ENCODE results near the gene CCDC8. TPM values are rescaled to one million over a fixed set of nuclear protein-coding genes. Genes with fewer than 3 reads are reported as not detected.

The CCDC8 gene
- total and polyA plus RNA-seq, 9 of the 15 experiments (the other 6 are each of a cell fraction or from before 2014, with no cell fraction given) = 0.68 to 30.8 (median 15.6) TPM

GRCh38 chr19:46373491-46374359 is 39.6 kb downstream of the CCDC8 start:
- no peak overlapping the region for H2AFZ ChIP-seq (ENCODE audit: low read depth, low read length)
- no peak overlapping the region for H3K27ac ChIP-seq (ENCODE audit: extremely low read depth, low read depth, low read length)
- intact Hi-C loops (cut with micrococcal nuclease) (no loop called here), in situ Hi-C loops (cut with MboI) (no loop called here)
- peaks cover 21% of the 10 kb centered on the region for H3K79me2 ChIP-seq (ENCODE audit: control insufficient read depth, insufficient read depth, low read length)
- POLR2A ChIA-PET = interaction anchor here (0.6 to 2.9 kb wide), 2 partner anchors 10 to 758 kb away, joined by 3 to 10 read pairs; no protein-coding TSS in a partner anchor
- ATAC-seq (no peak), FAIRE-seq (no peak), DNase-seq (ENCODE audit: extremely low read depth in 1 of 4, low spot score in 3 of 4) (no peak)
- no peaks in the 10 kb centered on the region for H3K9me3 ChIP-seq (replicated peaks; ENCODE audit: control insufficient read depth, insufficient read depth, low read depth, low read length)
- CTCF ChIA-PET (ENCODE audit: low intra/inter-chr PET ratio) = interaction anchor here (0.7 kb wide), 1 partner anchor 307 kb away, joined by 3 read pairs; no protein-coding TSS in a partner anchor
- H4K20me1 ChIP-seq (replicated peaks; ENCODE audit: control insufficient read depth, insufficient read depth, low read length) = peaks cover 10% of the 10 kb centered on the region; the same call in 1 of the 2 replicates
- H3K4me1 ChIP-seq (replicated peaks in 1 of 2; ENCODE audit: control insufficient read depth in 2 of 2, insufficient read depth in 2 of 2, low read length in 2 of 2) = peaks cover 0 to 12% of the 10 kb centered on the region in 2 experiments; a peak in 1 of 5 replicates
- no TSS peak for BruUV-seq (replicated peaks)
- H3K9ac ChIP-seq (ENCODE audit: insufficient read depth in 1 of 2, low read depth in 2 of 2, low read length in 2 of 2) = peak overlapping the region in 1 of 2 experiments; percentile 57; a peak in 1 of 4 replicates
- WGBS (ENCODE audit: insufficient coverage, low coverage, missing lambda C conversion rate) = 81% methylated on average over 11 of the region's 17 CpGs
- TF ChIP-seq ARID4B (CRISPR knock-in tag; IDR thresholded peaks at IDR 0.05) (no peak), BRD4 (IDR thresholded peaks at IDR 0.05) (no peak), MCM2 (IDR thresholded peaks at IDR 0.05; ENCODE audit: low read depth) (no peak), MEF2D (tag; conservative IDR thresholded peaks at IDR 0.05; ENCODE audit: low read depth) (no peak), SREBF2 (CRISPR knock-in tag; IDR thresholded peaks at IDR 0.05) (no peak), POLR2G (IDR thresholded peaks at IDR 0.05; ENCODE audit: low read depth, low read length) (0 out of 2 replicates have a peak, but pooled peaks have one; percentile 29), E4F1 (CRISPR knock-in tag; IDR thresholded peaks at IDR 0.05; ENCODE audit: borderline replicate concordance) (no peak)
- H3K36me3 ChIP-seq (ENCODE audit: control insufficient read depth, insufficient read depth, low read length) = peaks cover 79% of the 10 kb centered on the region
- no peak overlapping the region for H3K4me3 ChIP-seq
- H3K4me2 ChIP-seq (ENCODE audit: insufficient read depth, low read length) = no peak overlapping the region
- no peaks in the 10 kb centered on the region for H3K9me1 ChIP-seq (ENCODE audit: control insufficient read depth, insufficient read depth, low read length)
- no peaks in the 10 kb centered on the region for H3K27me3 ChIP-seq (ENCODE audit: control insufficient read depth in 2 of 2, insufficient read depth in 2 of 2, low read length in 2 of 2)
